Neuronal stem cell (in vitro differentiated cells): ENCODE measurements around the gene CEP350.

ENCODE experiments used
- DNase-seq: peaks from one replicate; pipeline ENCODE4 v3.0.0-alpha.2; 2013; ENCODE audit warnings: low spot score
- H2AFZ ChIP-seq: one replicate; pipeline ENCODE4 v1.6.1; 2013; ENCODE audit warnings: mild to moderate bottlenecking, low read length, inconsistent platforms
- H2AK5ac ChIP-seq: 2 replicates; pipeline ENCODE4 v1.6.1; 2013; ENCODE audit warnings: low read depth, mild to moderate bottlenecking, inconsistent platforms, low read length, moderate library complexity, mixed read lengths
- H2BK120ac ChIP-seq: 2 replicates; pipeline ENCODE4 v1.6.1; 2013; ENCODE audit warnings: low read depth, mild to moderate bottlenecking, inconsistent platforms, low read length, moderate library complexity, mixed read lengths
- H2BK12ac ChIP-seq: one replicate; pipeline ENCODE4 v1.6.1; 2013; ENCODE audit warnings: low read length, inconsistent platforms
- H2BK15ac ChIP-seq: 2 replicates; pipeline ENCODE4 v1.6.1; 2013; ENCODE audit warnings: mild to moderate bottlenecking, low read length, inconsistent platforms, mixed read lengths
- H2BK5ac ChIP-seq: one replicate; pipeline ENCODE4 v1.6.1; 2013; ENCODE audit warnings: inconsistent platforms, mild to moderate bottlenecking, low read length, moderate library complexity
- H3K14ac ChIP-seq: one replicate; pipeline ENCODE4 v1.6.1; 2013; ENCODE audit warnings: low read length, inconsistent platforms
- H3K18ac ChIP-seq: 2 replicates; pipeline ENCODE4 v1.6.1; 2013; ENCODE audit warnings: low read length, inconsistent platforms
- H3K23ac ChIP-seq: 2 replicates; pipeline ENCODE4 v1.6.1; 2013; ENCODE audit warnings: low read depth, mild to moderate bottlenecking, mixed read lengths, low read length, inconsistent platforms; ENCODE audit not compliant: poor library complexity
- H3K27ac ChIP-seq: replicated peaks from 3 replicates; pipeline ENCODE4 v1.5.1; 2013; ENCODE audit warnings: low read length, inconsistent platforms
- H3K27me3 ChIP-seq, 3 experiments: 2 replicates each; pipeline ENCODE4 v1.6.1; 2013; ENCODE audit warnings: low read length in 3 of 3, mild to moderate bottlenecking in 2 of 3, inconsistent platforms in 1 of 3, low read depth in 1 of 3, mixed read lengths in 1 of 3, moderate library complexity in 1 of 3; ENCODE audit not compliant: control insufficient read depth in 3 of 3, insufficient read depth in 3 of 3
- H3K36me3 ChIP-seq, 2 donors: replicated peaks in 1 of 2; 2 replicates each; pipeline ENCODE4 v1.6.1; 2013; ENCODE audit warnings: low read length in 2 of 2; ENCODE audit not compliant: control insufficient read depth in 2 of 2, insufficient read depth in 2 of 2
- H3K4ac ChIP-seq: 2 replicates; pipeline ENCODE4 v1.6.1; 2013; ENCODE audit warnings: inconsistent platforms, mild to moderate bottlenecking, low read length, moderate library complexity
- H3K4me1 ChIP-seq, 2 donors: 1 replicate in 1 of 2; 2 replicates in 1 of 2; pipeline ENCODE4 v1.6.1; 2013; ENCODE audit warnings: low read length in 2 of 2, low read depth in 1 of 2; ENCODE audit not compliant: control insufficient read depth in 2 of 2, insufficient read depth in 1 of 2
- H3K4me2 ChIP-seq: one replicate; pipeline ENCODE4 v1.6.1; 2013; ENCODE audit warnings: mild to moderate bottlenecking, low read length, inconsistent platforms; ENCODE audit not compliant: insufficient read depth, poor library complexity, severe bottlenecking
- H3K4me3 ChIP-seq, 2 donors: 2 replicates each; pipeline ENCODE4 v1.5.1; 2013; ENCODE audit warnings: low read length in 2 of 2, mild to moderate bottlenecking in 2 of 2, inconsistent platforms in 1 of 2, moderate library complexity in 1 of 2
- H3K79me1 ChIP-seq: one replicate; pipeline ENCODE4 v1.6.1; 2013; ENCODE audit warnings: low read depth, mild to moderate bottlenecking, inconsistent platforms, low read length, moderate library complexity
- H3K9ac ChIP-seq: one replicate; pipeline ENCODE4 v1.6.1; 2013; ENCODE audit warnings: mild to moderate bottlenecking, low read depth, low read length, inconsistent platforms; ENCODE audit not compliant: poor library complexity
- H3K9me3 ChIP-seq, 2 donors: replicated peaks in 1 of 2; 2 replicates each; pipeline versions ENCODE3 to v1.6.1; 2013; ENCODE audit warnings: low read length in 2 of 2, mild to moderate bottlenecking in 2 of 2, inconsistent platforms in 1 of 2, low read depth in 1 of 2, mixed read lengths in 1 of 2, moderate library complexity in 1 of 2; ENCODE audit not compliant: control insufficient read depth in 2 of 2, insufficient read depth in 1 of 2
- H4K8ac ChIP-seq: one replicate; pipeline ENCODE4 v1.6.1; 2013; ENCODE audit warnings: low read depth, mild to moderate bottlenecking, inconsistent platforms, low read length, moderate library complexity
- H4K91ac ChIP-seq: one replicate; pipeline ENCODE4 v1.6.1; 2013; ENCODE audit warnings: low read length, low read depth, mild to moderate bottlenecking, inconsistent platforms; ENCODE audit not compliant: poor library complexity
- WGBS, 2 donors: extraction: QIAGEN DNeasy Blood & Tissue Kit; methylation state at CpG; one replicate each; pipeline ENCODE4 v1.1.7; 2013; ENCODE audit warnings: missing lambda C conversion rate in 2 of 2, mixed read lengths in 1 of 2; ENCODE audit not compliant: insufficient read length in 2 of 2, insufficient replicate concordance in 1 of 2; ENCODE audit errors: extremely low coverage in 2 of 2; 5-methylcytosine and 5-hydroxymethylcytosine counted together

The CEP350 gene

DNA sequence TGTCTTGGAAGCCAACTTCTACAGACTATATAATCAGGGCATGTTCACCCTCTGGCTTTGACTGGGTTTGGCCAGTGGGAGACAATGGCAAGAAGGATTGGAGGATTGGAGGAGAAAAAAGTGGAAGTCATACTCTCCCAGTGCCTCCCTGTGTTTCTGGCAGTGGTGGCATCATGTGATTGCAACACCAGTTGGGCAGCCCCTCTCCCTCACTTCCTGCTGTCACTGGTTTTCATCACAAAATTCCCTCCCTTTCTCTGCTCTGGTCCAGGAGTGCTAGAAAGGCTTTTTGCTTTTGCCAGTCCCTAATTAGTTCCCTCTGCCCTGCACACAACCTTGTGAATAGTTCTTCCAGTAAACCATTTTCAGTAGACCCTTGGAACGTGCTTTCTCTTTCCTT lies 196.4 kb downstream of the CEP350 start:
- no peak overlapping the region for H3K4me3 ChIP-seq
- peaks cover 3% of the 10 kb centered on the region for H3K79me1 ChIP-seq
- no peaks in the 10 kb centered on the region for H3K9me3 ChIP-seq
- H2BK12ac ChIP-seq: no peak overlapping the region
- no peak overlapping the region for H3K14ac ChIP-seq
- no peak overlapping the region for H2BK120ac ChIP-seq
- H3K4me1 ChIP-seq: peaks cover 0 to 4% of the 10 kb centered on the region in 2 donors
- H3K27ac ChIP-seq: no peak overlapping the region
- H2AK5ac ChIP-seq: no peak overlapping the region
- no peaks in the 10 kb centered on the region for H3K36me3 ChIP-seq
- no peak overlapping the region for H3K18ac ChIP-seq
- H2BK5ac ChIP-seq: no peak overlapping the region
- DNase-seq: no peak
- no peak overlapping the region for H4K91ac ChIP-seq
- H3K4ac ChIP-seq: no peak overlapping the region
- no peak overlapping the region for H2BK15ac ChIP-seq
- WGBS, 2 donors: no CpG with 5 or more reads among the region's 1 CpG
- H3K27me3 ChIP-seq: peaks cover 0 to 32% (median 9%) of the 10 kb centered on the region in 3 experiments
- H3K23ac ChIP-seq: no peak overlapping the region
- H3K4me2 ChIP-seq: no peak overlapping the region
- H3K9ac ChIP-seq: no peak overlapping the region
- peak overlapping the region; percentile 30 for H2AFZ ChIP-seq
- H4K8ac ChIP-seq: no peak overlapping the region

DNA sequence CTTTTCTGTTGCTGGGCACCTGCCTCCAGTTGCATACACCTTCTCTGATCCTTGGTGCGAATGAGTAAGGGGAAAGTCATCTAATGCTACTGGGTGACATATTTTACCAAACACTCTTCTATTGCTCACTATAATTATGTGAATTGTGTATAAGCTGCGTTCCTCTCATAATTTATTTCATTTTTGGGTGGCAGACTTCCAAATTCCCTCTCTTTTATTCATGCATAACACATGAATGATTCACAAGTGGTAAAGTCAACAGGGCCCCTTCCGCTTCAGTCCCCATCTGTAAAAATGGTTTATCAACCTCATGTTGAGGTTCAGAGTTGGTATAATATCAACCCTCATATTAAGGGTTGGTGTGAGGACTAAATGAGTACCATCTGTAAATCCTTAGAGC lies 196.9 kb downstream of the CEP350 start:
- Histone ChIP-seq H4K91ac (no peak overlapping the region), H3K9ac (no peak overlapping the region), H3K36me3 (no peaks in the 10 kb centered on the region), H3K4me3 (no peak overlapping the region), H2AFZ (no peak overlapping the region), H2BK5ac (no peak overlapping the region), H3K14ac (no peak overlapping the region), H2BK12ac (no peak overlapping the region), H2BK15ac (no peak overlapping the region), H2BK120ac (no peak overlapping the region), H3K4me1 (peaks cover 0 to 5% of the 10 kb centered on the region in 2 donors), H2AK5ac (no peak overlapping the region), H3K18ac (no peak overlapping the region), H3K9me3 (no peaks in the 10 kb centered on the region), H3K4ac (no peak overlapping the region), H3K23ac (no peak overlapping the region), H3K79me1 (peaks cover 3% of the 10 kb centered on the region), H4K8ac (no peak overlapping the region), H3K27me3 (peaks cover 0 to 32% (median 9%) of the 10 kb centered on the region in 3 experiments), H3K27ac (no peak overlapping the region), H3K4me2 (no peak overlapping the region)
- no CpG with 5 or more reads among the region's 3 CpGs for WGBS, 2 donors
- DNase-seq: no peak

DNA sequence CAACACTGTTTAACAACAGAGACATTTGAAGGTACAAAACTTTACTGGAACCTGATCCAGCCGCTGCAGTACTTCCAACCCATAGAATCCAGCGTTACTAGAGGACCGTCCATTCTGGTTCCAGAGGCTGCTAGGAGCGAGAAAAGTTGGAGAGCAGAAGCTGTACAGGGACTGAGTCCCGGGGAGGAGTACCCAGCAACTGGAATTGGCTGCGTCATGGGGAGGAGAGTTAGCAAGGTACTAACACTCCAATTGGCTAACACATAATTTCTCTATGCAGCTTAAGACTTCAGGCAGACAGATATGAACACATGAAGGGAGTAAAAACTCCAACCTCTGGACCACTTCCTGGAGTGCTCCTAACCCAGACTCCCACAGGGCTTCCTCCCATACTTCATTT lies 198.0 kb downstream of the CEP350 start:
- no peak for DNase-seq
- no peak overlapping the region for H4K8ac ChIP-seq

DNA sequence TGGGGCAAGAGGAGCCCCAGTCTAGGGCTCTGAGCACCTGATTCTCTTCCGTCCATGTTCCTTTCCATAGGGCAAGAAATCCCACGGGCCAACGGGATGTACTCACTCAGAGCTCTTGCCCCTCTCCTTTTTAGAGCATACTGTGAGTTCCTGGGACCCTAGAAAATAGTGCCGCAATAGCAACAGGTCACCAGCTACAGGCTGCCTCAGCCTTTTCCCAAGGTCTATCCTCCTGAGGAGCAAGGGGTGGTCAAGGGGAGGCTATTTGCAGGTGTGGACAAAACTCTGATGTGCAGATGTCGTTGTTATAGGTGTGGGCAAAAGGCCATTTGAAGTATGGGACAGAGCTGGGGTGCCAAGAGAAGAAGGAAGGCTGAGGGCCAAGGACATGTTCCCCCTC lies 198.4 kb downstream of the CEP350 start:
- Histone ChIP-seq H3K36me3 (no peaks in the 10 kb centered on the region), H2BK5ac (no peak overlapping the region), H4K8ac (no peak overlapping the region), H3K9me3 (no peaks in the 10 kb centered on the region), H2AK5ac (no peak overlapping the region), H3K18ac (no peak overlapping the region), H3K23ac (no peak overlapping the region), H3K4ac (no peak overlapping the region), H2BK120ac (no peak overlapping the region), H3K27me3 (peaks cover 0 to 32% (median 9%) of the 10 kb centered on the region in 3 experiments), H4K91ac (no peak overlapping the region), H3K79me1 (peaks cover 3% of the 10 kb centered on the region), H3K9ac (no peak overlapping the region), H3K4me1 (peaks cover 0 to 6% of the 10 kb centered on the region in 2 donors), H3K4me3 (peak overlapping the region in 1 of 2 donors; percentile 19), H3K27ac (no peak overlapping the region), H2AFZ (peak overlapping the region; percentile 8), H2BK12ac (no peak overlapping the region), H2BK15ac (no peak overlapping the region), H3K14ac (no peak overlapping the region), H3K4me2 (no peak overlapping the region)
- DNase-seq: no peak
- WGBS, 2 donors: no CpG with 5 or more reads among the region's 5 CpGs

More for the DNA sequence above, 198.0 kb downstream of the CEP350 start:
- H2AFZ ChIP-seq: peak overlapping the region; percentile 8
- H3K14ac ChIP-seq: no peak overlapping the region
- H3K27me3 ChIP-seq: peaks cover 0 to 32% (median 9%) of the 10 kb centered on the region in 3 experiments
- no peak overlapping the region for H4K91ac ChIP-seq
- H2BK15ac ChIP-seq: no peak overlapping the region
- H3K27ac ChIP-seq: no peak overlapping the region
- H3K9me3 ChIP-seq: no peaks in the 10 kb centered on the region
- H3K4ac ChIP-seq: no peak overlapping the region
- H2AK5ac ChIP-seq: no peak overlapping the region
- H3K4me3 ChIP-seq: no peak overlapping the region
- no peak overlapping the region for H2BK12ac ChIP-seq
- H3K4me2 ChIP-seq: no peak overlapping the region
- H3K4me1 ChIP-seq: peaks cover 0 to 6% of the 10 kb centered on the region in 2 donors
- no peaks in the 10 kb centered on the region for H3K36me3 ChIP-seq
- no peak overlapping the region for H3K18ac ChIP-seq
- H3K79me1 ChIP-seq: peaks cover 3% of the 10 kb centered on the region
- no CpG with 5 or more reads among the region's 6 CpGs for WGBS, 2 donors
- H2BK5ac ChIP-seq: no peak overlapping the region
- H3K9ac ChIP-seq: no peak overlapping the region
- H3K23ac ChIP-seq: no peak overlapping the region
- no peak overlapping the region for H2BK120ac ChIP-seq
